Measurements from ENCODE around the gene UPK2. TPM values are rescaled to one million over a fixed set of nuclear protein-coding genes. Genes with fewer than 3 reads are reported as not detected.

Gene UPK2
- total and polyA plus RNA-seq, 2 of the 13 experiments (the other 11 are each of a cell fraction or from before 2014, with no cell fraction given): not detected

DNA sequence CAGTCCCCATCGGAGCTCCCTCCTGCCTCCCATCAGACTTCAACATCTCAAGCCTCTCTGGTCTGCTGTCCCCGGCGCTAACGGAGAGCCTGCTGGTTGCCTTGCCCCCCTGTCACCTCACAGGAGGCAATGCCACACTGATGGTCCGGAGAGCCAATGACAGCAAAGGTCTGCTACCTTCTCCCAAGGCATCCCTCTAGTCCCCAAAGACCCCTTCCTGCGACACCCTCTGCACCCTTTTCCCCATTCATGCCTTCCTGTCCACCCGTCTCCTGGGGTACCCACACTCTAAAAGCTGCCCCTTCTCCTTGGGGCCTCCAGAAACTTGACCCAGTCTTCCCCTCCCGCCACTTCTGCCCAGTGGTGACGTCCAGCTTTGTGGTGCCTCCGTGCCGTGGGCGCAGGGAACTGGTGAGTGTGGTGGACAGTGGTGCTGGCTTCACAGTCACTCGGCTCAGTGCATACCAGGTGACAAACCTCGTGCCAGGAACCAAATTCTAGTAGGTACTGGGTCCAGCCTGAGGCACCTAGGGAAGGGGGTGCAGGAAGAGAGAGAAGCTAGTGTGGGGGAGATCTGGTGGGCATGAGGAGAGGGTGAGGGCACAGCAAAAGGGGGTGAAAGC, 860 bp downstream of the UPK2 start:
- 25% methylated on average over 10 of the region's 14 CpGs for WGBS (ENCODE audit: low lambda C conversion rate)
- no peaks in the 10 kb centered on the region for H3K79me2 ChIP-seq (ENCODE audit: insufficient read depth, low read length)
- POLR2A ChIA-PET: interaction anchor here (0.6 kb wide), 1 partner anchor 245 kb away, joined by 3 read pairs; no protein-coding TSS in a partner anchor
- no peak for FAIRE-seq
- H3K4me3 ChIP-seq (replicated peaks in 1 of 3; ENCODE audit: insufficient read depth in 1 of 3, low read depth in 2 of 3, low read length in 3 of 3): no peak overlapping the region
- intact Hi-C loops (cut with micrococcal nuclease; ENCODE audit: unreplicated experiment) (loop anchor here (1.0 kb wide), 3 partner anchors 27 to 267 kb away; no protein-coding TSS in a partner anchor), in situ Hi-C loops (cut with HindIII; ENCODE audit: extremely low pct_ligation_motif_present, low pct_unique_long_range_greater_than_20kb) (loop anchor here (5.0 kb wide), 1 partner anchor 265 kb away; no protein-coding TSS in a partner anchor)
- no peak for DNase-seq (ENCODE audit: low spot score)
- no peak overlapping the region for H3K4me2 ChIP-seq (ENCODE audit: low read depth, low read length)
- no peaks in the 10 kb centered on the region for H3K36me3 ChIP-seq (replicated peaks in 1 of 2; ENCODE audit: control insufficient read depth in 1 of 2, insufficient read depth in 2 of 2, low read length in 2 of 2)
- no peak overlapping the region for H3K9ac ChIP-seq (ENCODE audit: insufficient read depth, low read depth, low read length)
- H4K20me1 ChIP-seq (ENCODE audit: insufficient read depth, low read length): no peaks in the 10 kb centered on the region
- H3K4me1 ChIP-seq (ENCODE audit: insufficient read depth, low read length): no peaks in the 10 kb centered on the region; the same call in 1 of the 2 replicates
- CTCF ChIA-PET (ENCODE audit: low intra/inter-chr PET ratio, low total read pairs): interaction anchor here (0.6 to 1.9 kb wide), 6 partner anchors 27 to 298 kb away, joined by 3 to 38 read pairs (median 6); partner anchors contain the start of gene TREH
- H2AFZ ChIP-seq (ENCODE audit: low read length): no peak overlapping the region
- H3K9me3 ChIP-seq (ENCODE audit: low read length): no peaks in the 10 kb centered on the region
- H3K27ac ChIP-seq (ENCODE audit: extremely low read length, insufficient read depth, low read length): no peak overlapping the region
- BruUV-seq (replicated peaks): no TSS peak
- peaks cover 2 to 58% of the 10 kb centered on the region in 2 experiments; a peak in 4 of 5 replicates for H3K27me3 ChIP-seq (ENCODE audit: control insufficient read depth in 1 of 2, insufficient read depth in 2 of 2, low read length in 2 of 2)
- ATAC-seq: no peak
- no peak for TF ChIP-seq SPEN (CRISPR knock-in tag; IDR thresholded peaks at IDR 0.05; ENCODE audit: low read depth)
- TF ChIP-seq XRCC5 (optimal IDR thresholded peaks at IDR 0.05; ENCODE audit: low read length): peak; percentile 9

DNA sequence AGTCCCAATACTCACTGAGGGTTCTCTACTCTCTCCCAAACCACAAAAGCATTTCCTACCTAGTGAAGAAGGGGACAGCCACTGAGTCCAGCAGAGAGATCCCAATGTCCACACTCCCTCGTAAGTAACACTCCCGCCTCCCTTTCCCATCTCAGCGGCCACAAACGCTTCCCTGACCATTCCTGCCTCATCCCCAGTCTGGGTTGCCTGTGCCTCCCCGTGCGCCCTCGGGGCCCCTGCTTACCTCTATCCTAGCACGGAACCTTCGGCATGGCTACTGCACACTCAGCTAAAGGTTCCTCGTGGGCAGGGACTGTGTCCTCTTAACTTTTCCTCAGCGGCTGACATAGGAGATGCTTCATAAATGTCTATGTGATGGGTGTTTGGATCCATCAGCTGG, 1.5 kb downstream of the UPK2 start:
- Histone ChIP-seq H3K27me3 (ENCODE audit: control insufficient read depth in 1 of 2, insufficient read depth in 2 of 2, low read length in 2 of 2) (peaks cover 2 to 61% of the 10 kb centered on the region in 2 experiments; a peak in 4 of 5 replicates), H3K36me3 (replicated peaks in 1 of 2; ENCODE audit: control insufficient read depth in 1 of 2, insufficient read depth in 2 of 2, low read length in 2 of 2) (no peaks in the 10 kb centered on the region), H3K9me3 (ENCODE audit: low read length) (no peaks in the 10 kb centered on the region), H3K4me1 (ENCODE audit: insufficient read depth, low read length) (no peaks in the 10 kb centered on the region; the same call in 1 of the 2 replicates), H4K20me1 (ENCODE audit: insufficient read depth, low read length) (no peaks in the 10 kb centered on the region), H3K27ac (ENCODE audit: extremely low read length, insufficient read depth, low read length) (no peak overlapping the region), H3K79me2 (ENCODE audit: insufficient read depth, low read length) (no peaks in the 10 kb centered on the region), H3K4me3 (replicated peaks in 1 of 3; ENCODE audit: insufficient read depth in 1 of 3, low read depth in 2 of 3, low read length in 3 of 3) (no peak overlapping the region), H3K9ac (ENCODE audit: insufficient read depth, low read depth, low read length) (no peak overlapping the region), H3K4me2 (ENCODE audit: low read depth, low read length) (no peak overlapping the region), H2AFZ (ENCODE audit: low read length) (no peak overlapping the region)
- 11% methylated on average over 11 of the region's 11 CpGs for WGBS (ENCODE audit: low lambda C conversion rate)
- intact Hi-C loops (cut with micrococcal nuclease; ENCODE audit: unreplicated experiment) (no loop called here), in situ Hi-C loops (cut with HindIII; ENCODE audit: extremely low pct_ligation_motif_present, low pct_unique_long_range_greater_than_20kb) (loop anchor here (5.0 kb wide), 1 partner anchor 265 kb away; no protein-coding TSS in a partner anchor)
- CTCF ChIA-PET (ENCODE audit: low intra/inter-chr PET ratio, low total read pairs): interaction anchor here (1.7 to 1.9 kb wide), 2 partner anchors 50 to 267 kb away, joined by 31 to 38 read pairs; no protein-coding TSS in a partner anchor
- DNase-seq (ENCODE audit: low spot score) (no peak), ATAC-seq (no peak), FAIRE-seq (no peak)
- BruUV-seq (replicated peaks): no TSS peak
- POLR2A ChIA-PET: interaction anchor here (0.6 kb wide), 1 partner anchor 246 kb away, joined by 3 read pairs; no protein-coding TSS in a partner anchor
- TF ChIP-seq, protein P1, sequence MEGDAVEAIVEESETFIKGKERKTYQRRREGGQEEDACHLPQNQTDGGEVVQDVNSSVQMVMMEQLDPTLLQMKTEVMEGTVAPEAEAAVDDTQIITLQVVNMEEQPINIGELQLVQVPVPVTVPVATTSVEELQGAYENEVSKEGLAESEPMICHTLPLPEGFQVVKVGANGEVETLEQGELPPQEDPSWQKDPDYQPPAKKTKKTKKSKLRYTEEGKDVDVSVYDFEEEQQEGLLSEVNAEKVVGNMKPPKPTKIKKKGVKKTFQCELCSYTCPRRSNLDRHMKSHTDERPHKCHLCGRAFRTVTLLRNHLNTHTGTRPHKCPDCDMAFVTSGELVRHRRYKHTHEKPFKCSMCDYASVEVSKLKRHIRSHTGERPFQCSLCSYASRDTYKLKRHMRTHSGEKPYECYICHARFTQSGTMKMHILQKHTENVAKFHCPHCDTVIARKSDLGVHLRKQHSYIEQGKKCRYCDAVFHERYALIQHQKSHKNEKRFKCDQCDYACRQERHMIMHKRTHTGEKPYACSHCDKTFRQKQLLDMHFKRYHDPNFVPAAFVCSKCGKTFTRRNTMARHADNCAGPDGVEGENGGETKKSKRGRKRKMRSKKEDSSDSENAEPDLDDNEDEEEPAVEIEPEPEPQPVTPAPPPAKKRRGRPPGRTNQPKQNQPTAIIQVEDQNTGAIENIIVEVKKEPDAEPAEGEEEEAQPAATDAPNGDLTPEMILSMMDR (CRISPR knock-in tag; IDR thresholded peaks at IDR 0.05): no peak
- TF ChIP-seq ZNF292 (CRISPR knock-in tag; IDR thresholded peaks at IDR 0.05; ENCODE audit: borderline replicate concordance, low read depth): no peak
- TF ChIP-seq ZNF629 (CRISPR knock-in tag; conservative IDR thresholded peaks at IDR 0.05): no peak

All from HepG2 (cell line).